RWPE2 (cell line): ENCODE data around the gene NKX1-2.

ENCODE experiments used
- ATAC-seq: fragments of 200-7000 bp; cut with Tn5 transposase; 3 replicates; pipeline ENCODE4 v1.9.1; 2021; ENCODE audit warnings: low read depth
- DNase-seq: peaks from one replicate; pipeline ENCODE4 v3.0.0-alpha.2; 2020; ENCODE audit warnings: low spot score
- H3K27ac ChIP-seq: fragments of 450-650 bp; 2 replicates; pipeline ENCODE4 v1.5.1; 2017; ENCODE audit warnings: mild to moderate bottlenecking; ENCODE audit not compliant: poor library complexity, severe bottlenecking
- H3K27me3 ChIP-seq: fragments of 250-450 bp; sonication (Bioruptor Pico); 2 replicates; pipeline ENCODE4 v1.5.1; 2021; ENCODE audit warnings: mild to moderate bottlenecking, moderate library complexity; ENCODE audit not compliant: insufficient read depth, poor library complexity, severe bottlenecking
- H3K36me3 ChIP-seq: fragments of 250-450 bp; sonication (Bioruptor Pico); 2 replicates; pipeline ENCODE4 v1.5.1; 2020; ENCODE audit warnings: low read depth, mild to moderate bottlenecking, moderate library complexity
- H3K4me1 ChIP-seq: fragments of 250-450 bp; sonication (Bioruptor Pico); 2 replicates; pipeline ENCODE4 v1.5.1; 2021; ENCODE audit warnings: mild to moderate bottlenecking, moderate library complexity; ENCODE audit not compliant: insufficient read depth, poor library complexity, severe bottlenecking
- H3K4me3 ChIP-seq: fragments of 250-450 bp; sonication (Bioruptor Pico); 2 replicates; pipeline ENCODE4 v1.5.1; 2021; ENCODE audit warnings: mild to moderate bottlenecking, moderate library complexity; ENCODE audit not compliant: severe bottlenecking
- H3K9me3 ChIP-seq: fragments of 250-450 bp; sonication (Bioruptor Pico); 2 replicates; pipeline ENCODE4 v1.5.1; 2021; ENCODE audit warnings: mild to moderate bottlenecking, moderate library complexity; ENCODE audit not compliant: severe bottlenecking
- TF ChIP-seq, protein P1 (sequence below): fragments of 450-650 bp; IDR thresholded peaks from one replicate; pipeline ENCODE4 v1.5.1; 2017; ENCODE audit warnings: mild to moderate bottlenecking, moderate library complexity; ENCODE audit not compliant: poor library complexity, severe bottlenecking

The NKX1-2 gene

DNA sequence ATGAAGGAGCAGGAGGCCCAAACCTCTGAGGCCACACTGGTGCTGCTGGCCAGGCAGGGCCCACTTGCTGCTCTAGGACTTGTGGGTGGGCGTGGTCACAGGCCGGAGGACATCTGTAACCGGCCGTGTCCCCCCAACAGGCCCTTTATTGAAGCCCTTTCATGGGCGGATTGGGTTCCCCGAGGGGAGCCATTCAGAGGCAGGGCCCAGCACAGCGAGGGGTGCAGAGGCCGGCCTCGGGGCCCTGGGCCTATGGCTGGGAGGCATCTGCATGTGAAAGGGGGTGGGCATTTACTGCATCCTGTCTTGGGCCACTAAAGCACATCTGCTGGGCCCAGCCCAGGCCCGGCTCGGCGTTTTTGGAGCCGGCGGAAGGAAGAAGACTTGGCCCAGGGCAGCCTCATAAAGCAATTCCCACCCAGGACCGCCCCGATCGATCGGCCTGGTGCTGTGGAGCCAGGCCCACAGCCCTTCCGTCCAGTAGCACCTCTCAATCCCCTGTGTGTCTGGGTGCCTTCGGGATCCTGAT is 20.2 kb upstream of the NKX1-2 start:
- no peaks in the 10 kb centered on the region for H3K9me3 ChIP-seq
- no peaks in the 10 kb centered on the region for H3K4me1 ChIP-seq
- DNase-seq (no peak), ATAC-seq (no peak)
- no peaks in the 10 kb centered on the region for H3K36me3 ChIP-seq
- no peak overlapping the region for H3K4me3 ChIP-seq
- TF ChIP-seq, protein P1, sequence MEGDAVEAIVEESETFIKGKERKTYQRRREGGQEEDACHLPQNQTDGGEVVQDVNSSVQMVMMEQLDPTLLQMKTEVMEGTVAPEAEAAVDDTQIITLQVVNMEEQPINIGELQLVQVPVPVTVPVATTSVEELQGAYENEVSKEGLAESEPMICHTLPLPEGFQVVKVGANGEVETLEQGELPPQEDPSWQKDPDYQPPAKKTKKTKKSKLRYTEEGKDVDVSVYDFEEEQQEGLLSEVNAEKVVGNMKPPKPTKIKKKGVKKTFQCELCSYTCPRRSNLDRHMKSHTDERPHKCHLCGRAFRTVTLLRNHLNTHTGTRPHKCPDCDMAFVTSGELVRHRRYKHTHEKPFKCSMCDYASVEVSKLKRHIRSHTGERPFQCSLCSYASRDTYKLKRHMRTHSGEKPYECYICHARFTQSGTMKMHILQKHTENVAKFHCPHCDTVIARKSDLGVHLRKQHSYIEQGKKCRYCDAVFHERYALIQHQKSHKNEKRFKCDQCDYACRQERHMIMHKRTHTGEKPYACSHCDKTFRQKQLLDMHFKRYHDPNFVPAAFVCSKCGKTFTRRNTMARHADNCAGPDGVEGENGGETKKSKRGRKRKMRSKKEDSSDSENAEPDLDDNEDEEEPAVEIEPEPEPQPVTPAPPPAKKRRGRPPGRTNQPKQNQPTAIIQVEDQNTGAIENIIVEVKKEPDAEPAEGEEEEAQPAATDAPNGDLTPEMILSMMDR = no peak
- H3K27ac ChIP-seq = no peak overlapping the region
- H3K27me3 ChIP-seq = no peaks in the 10 kb centered on the region

DNA sequence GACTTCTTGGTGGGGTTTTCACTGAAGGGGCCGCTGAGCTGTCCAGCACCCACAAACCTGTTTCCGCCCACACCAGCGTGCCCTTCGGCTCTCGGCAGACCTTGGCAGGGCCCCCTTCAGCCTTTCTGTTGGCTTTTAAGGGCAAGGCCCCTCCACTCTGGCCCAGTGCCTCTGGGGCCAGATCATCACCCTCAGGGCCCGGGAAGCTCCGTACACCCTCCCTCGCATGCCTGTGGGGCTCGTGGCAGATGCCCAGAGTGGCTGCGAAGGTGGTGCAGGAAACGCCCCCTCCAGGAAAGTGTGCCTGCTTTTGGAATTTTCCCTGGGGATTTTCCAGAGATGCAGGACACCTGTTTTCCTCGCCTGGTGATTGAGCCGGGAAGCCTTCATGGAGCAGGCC is 18.8 kb upstream of the NKX1-2 start:
- H3K4me3 ChIP-seq = no peak overlapping the region
- H3K36me3 ChIP-seq = no peaks in the 10 kb centered on the region
- H3K27ac ChIP-seq = no peak overlapping the region
- TF ChIP-seq, protein P1 = no peak
- no peaks in the 10 kb centered on the region for H3K9me3 ChIP-seq
- no peaks in the 10 kb centered on the region for H3K4me1 ChIP-seq
- no peak for DNase-seq
- no peaks in the 10 kb centered on the region for H3K27me3 ChIP-seq
- ATAC-seq = no peak

DNA sequence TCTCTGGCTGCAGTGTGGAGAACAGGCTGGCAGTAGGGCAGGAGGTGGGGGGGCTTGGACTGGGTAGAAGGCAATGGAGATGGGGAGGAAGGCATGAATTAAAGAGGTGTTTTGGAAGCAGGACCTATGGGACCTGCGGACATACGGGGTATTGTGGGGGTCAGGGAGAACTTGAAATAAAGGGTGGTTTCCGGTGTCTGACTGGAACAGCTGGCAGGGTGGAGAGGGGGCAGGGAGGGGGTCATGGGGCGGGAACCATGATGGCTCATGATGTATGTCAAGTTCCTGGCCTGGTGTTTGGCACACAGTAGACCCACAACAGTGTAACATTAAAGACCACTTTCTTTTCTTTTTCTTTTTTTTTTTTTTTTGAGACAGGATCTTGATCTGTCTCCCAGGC is 17.3 kb upstream of the NKX1-2 start:
- H3K27ac ChIP-seq = no peak overlapping the region
- H3K4me1 ChIP-seq = no peaks in the 10 kb centered on the region
- TF ChIP-seq, protein P1 = no peak
- H3K4me3 ChIP-seq = no peak overlapping the region
- H3K36me3 ChIP-seq = no peaks in the 10 kb centered on the region
- ATAC-seq (no peak), DNase-seq (no peak)
- no peaks in the 10 kb centered on the region for H3K27me3 ChIP-seq
- no peaks in the 10 kb centered on the region for H3K9me3 ChIP-seq

DNA sequence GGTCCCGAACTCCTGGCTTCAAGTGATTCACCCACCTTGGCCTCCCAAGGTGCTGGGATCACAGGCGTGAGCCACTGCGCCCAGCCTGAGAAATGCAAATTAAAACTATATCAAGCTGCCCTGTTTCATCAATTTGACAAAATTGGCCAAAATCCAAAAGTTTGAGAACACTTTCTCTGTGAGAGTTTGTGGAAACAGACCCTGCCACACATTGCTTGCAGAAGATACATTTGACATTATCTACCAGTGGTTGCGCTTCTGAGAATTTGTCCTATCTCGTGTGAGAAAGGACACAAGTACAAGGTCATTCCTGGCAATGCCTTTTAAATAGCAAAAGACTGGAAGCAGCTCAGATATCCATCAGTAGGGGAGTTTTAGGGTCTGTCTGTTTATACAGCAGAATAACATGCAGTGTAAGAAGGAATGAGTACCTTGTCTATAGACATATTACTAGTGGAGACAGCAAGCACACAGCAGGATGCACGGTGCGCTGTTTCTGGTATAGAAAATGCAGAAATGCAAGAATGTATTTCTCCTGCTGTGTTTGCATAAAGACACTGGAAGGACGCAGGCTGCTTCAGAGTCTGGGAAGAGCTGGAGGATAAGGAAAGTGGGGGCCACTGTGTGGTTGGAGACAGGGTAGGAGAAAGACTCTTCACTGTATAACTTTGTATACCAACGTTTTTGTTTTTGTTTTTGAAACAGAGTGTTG is 16.1 kb upstream of the NKX1-2 start:
- no peak overlapping the region for H3K4me3 ChIP-seq

More for the DNA sequence above, 16.1 kb upstream of the NKX1-2 start:
- Histone ChIP-seq H3K4me1 (no peaks in the 10 kb centered on the region), H3K36me3 (no peaks in the 10 kb centered on the region), H3K27ac (no peak overlapping the region), H3K27me3 (no peaks in the 10 kb centered on the region), H3K9me3 (no peaks in the 10 kb centered on the region)
- ATAC-seq (no peak), DNase-seq (no peak)
- TF ChIP-seq, protein P1 = no peak
